Large intestine (tissue), 3 donors: ENCODE data around the gene CSNK1G2. TPM values are rescaled to one million over a fixed set of nuclear protein-coding genes. Genes with fewer than 3 reads are reported as not detected.

Experiments
- DNase-seq, 2 donors: peaks; one replicate each; pipeline versions ENCODE4 v3.0.0 to v3.0.0-alpha.2; 2013
- H3K27ac ChIP-seq: one replicate; pipeline ENCODE4 v1.5.1; 2013; ENCODE audit warnings: low read length
- H3K27me3 ChIP-seq: 2 replicates; pipeline ENCODE4 v1.6.1; 2013; ENCODE audit warnings: low read length; ENCODE audit not compliant: control insufficient read depth, insufficient read depth
- H3K36me3 ChIP-seq: 2 replicates; pipeline ENCODE4 v1.6.1; 2013; ENCODE audit warnings: low read length; ENCODE audit not compliant: control insufficient read depth, insufficient read depth
- H3K4me1 ChIP-seq: one replicate; pipeline ENCODE4 v1.6.1; 2013; ENCODE audit warnings: low read length; ENCODE audit not compliant: control insufficient read depth, insufficient read depth
- H3K4me3 ChIP-seq: one replicate; pipeline ENCODE4 v1.5.1; 2013; ENCODE audit warnings: low read length
- H3K9me3 ChIP-seq: one replicate; pipeline ENCODE4 v1.6.1; 2013; ENCODE audit warnings: mild to moderate bottlenecking, low read depth, low read length, moderate library complexity; ENCODE audit not compliant: control insufficient read depth
- WGBS: methylation state at CpG from one replicate; pipeline ENCODE4 v1.1.5; 2013; ENCODE audit warnings: low lambda C conversion rate; ENCODE audit not compliant: insufficient coverage; 5-methylcytosine and 5-hydroxymethylcytosine counted together
- polyA plus RNA-seq: library from polyadenylated mRNA; unstranded; fragments of 120-200 nt; gene quantifications from one replicate; pipeline ENCODE4 v1.2.1, GENCODE V29; 2013

The CSNK1G2 gene
- polyA plus RNA-seq, 1 donor, result 56.9 TPM

GRCh38 chr19:1954532-1954933, 13.6 kb downstream of the CSNK1G2 start:
- Histone ChIP-seq H3K27me3 (no peaks in the 10 kb centered on the region), H3K4me1 (no peaks in the 10 kb centered on the region), H3K36me3 (peaks cover 17% of the 10 kb centered on the region), H3K4me3 (no peak overlapping the region), H3K9me3 (no peaks in the 10 kb centered on the region), H3K27ac (no peak overlapping the region)
- no peak for DNase-seq
- WGBS, result no CpG with 5 or more reads among the region's 15 CpGs

- no peaks in the 10 kb centered on the region for H3K9me3 ChIP-seq
- H3K4me3 ChIP-seq, result no peak overlapping the region
- H3K4me1 ChIP-seq, result no peaks in the 10 kb centered on the region
- DNase-seq, result no peak
- no CpG with 5 or more reads among the region's 51 CpGs for WGBS
- H3K27ac ChIP-seq, result no peak overlapping the region
- H3K36me3 ChIP-seq, result peaks cover 17% of the 10 kb centered on the region
- no peaks in the 10 kb centered on the region for H3K27me3 ChIP-seq
These were observed 14.5 kb downstream of the CSNK1G2 start for GRCh38 chr19:1955171-1956121.

- Histone ChIP-seq H3K4me1 (no peaks in the 10 kb centered on the region), H3K4me3 (no peak overlapping the region), H3K27me3 (no peaks in the 10 kb centered on the region), H3K9me3 (no peaks in the 10 kb centered on the region), H3K36me3 (peaks cover 20% of the 10 kb centered on the region), H3K27ac (no peak overlapping the region)
- no peak for DNase-seq
- WGBS, result no CpG with 5 or more reads among the region's 12 CpGs
These were observed 15.1 kb downstream of the CSNK1G2 start for GRCh38 chr19:1956122-1956494.

- H3K36me3 ChIP-seq, result peaks cover 22% of the 10 kb centered on the region
These were observed 16.0 kb downstream of the CSNK1G2 start for GRCh38 chr19:1956868-1957492.

GRCh38 chr19:1957562-1958248, 16.7 kb downstream of the CSNK1G2 start:
- no peaks in the 10 kb centered on the region for H3K9me3 ChIP-seq
- no peak overlapping the region for H3K27ac ChIP-seq
- no peaks in the 10 kb centered on the region for H3K4me1 ChIP-seq
- WGBS, result no CpG with 5 or more reads among the region's 40 CpGs
- peaks cover 19% of the 10 kb centered on the region for H3K36me3 ChIP-seq
- no peak overlapping the region for H3K4me3 ChIP-seq
- H3K27me3 ChIP-seq, result no peaks in the 10 kb centered on the region
- no peak for DNase-seq

More at GRCh38 chr19:1956868-1957492, 16.0 kb downstream of the CSNK1G2 start:
- Histone ChIP-seq H3K27ac (no peak overlapping the region), H3K4me1 (no peaks in the 10 kb centered on the region), H3K27me3 (no peaks in the 10 kb centered on the region), H3K9me3 (no peaks in the 10 kb centered on the region), H3K4me3 (no peak overlapping the region)
- no peak for DNase-seq
- WGBS, result no CpG with 5 or more reads among the region's 28 CpGs

GRCh38 chr19:1959928-1960589, 19.1 kb downstream of the CSNK1G2 start:
- no peak for DNase-seq
- H3K27me3 ChIP-seq, result no peaks in the 10 kb centered on the region
- no peak overlapping the region for H3K27ac ChIP-seq
- no CpG with 5 or more reads among the region's 32 CpGs for WGBS
- no peaks in the 10 kb centered on the region for H3K4me1 ChIP-seq
- peaks cover 13% of the 10 kb centered on the region for H3K36me3 ChIP-seq
- H3K4me3 ChIP-seq, result no peak overlapping the region
- no peaks in the 10 kb centered on the region for H3K9me3 ChIP-seq

- no peaks in the 10 kb centered on the region for H3K27me3 ChIP-seq
- H3K4me1 ChIP-seq, result no peaks in the 10 kb centered on the region
- WGBS, result no CpG with 5 or more reads among the region's 42 CpGs
- H3K36me3 ChIP-seq, result peaks cover 16% of the 10 kb centered on the region
- no peak overlapping the region for H3K4me3 ChIP-seq
- DNase-seq, result no peak
- no peaks in the 10 kb centered on the region for H3K9me3 ChIP-seq
- no peak overlapping the region for H3K27ac ChIP-seq
These were observed 20.3 kb downstream of the CSNK1G2 start for GRCh38 chr19:1961000-1961883.

GRCh38 chr19:1962674-1963073, 21.7 kb downstream of the CSNK1G2 start:
- Histone ChIP-seq H3K9me3 (no peaks in the 10 kb centered on the region), H3K36me3 (peaks cover 15% of the 10 kb centered on the region), H3K27ac (no peak overlapping the region), H3K4me1 (no peaks in the 10 kb centered on the region), H3K27me3 (no peaks in the 10 kb centered on the region), H3K4me3 (no peak overlapping the region)
- DNase-seq, result no peak
- WGBS, result no CpG with 5 or more reads among the region's 23 CpGs

- peaks cover 30% of the 10 kb centered on the region for H3K36me3 ChIP-seq
- H3K4me3 ChIP-seq, result no peak overlapping the region
- H3K27me3 ChIP-seq, result no peaks in the 10 kb centered on the region
- no CpG with 5 or more reads among the region's 26 CpGs for WGBS
- no peak for DNase-seq
- no peaks in the 10 kb centered on the region for H3K4me1 ChIP-seq
- no peak overlapping the region for H3K27ac ChIP-seq
- H3K9me3 ChIP-seq, result no peaks in the 10 kb centered on the region
These were observed 26.2 kb downstream of the CSNK1G2 start for GRCh38 chr19:1967087-1967608.
